T-helper 17 cell (primary cell): ENCODE measurements around the gene RHOT2. TPM values are rescaled to one million over a fixed set of nuclear protein-coding genes. Genes with fewer than 3 reads are reported as not detected.
A peak's percentile ranks its signal among the peaks of the same experiment; 100 is the strongest.

Source experiments
- ATAC-seq: fragments of 150-1000 bp; cut with Tn5 transposase; 2 replicates; pipeline ENCODE4 v1.10.0; 2021; ENCODE audit warnings: mild to moderate bottlenecking, moderate library complexity
- DNase-seq, 3 donors: peaks; one replicate each; pipeline versions ENCODE4 v3.0.0 to v3.0.0-alpha.2; 2020 to 2021
- H3K9me3 ChIP-seq: one replicate; pipeline ENCODE4 v1.7.0; 2013; ENCODE audit warnings: low read length, mild to moderate bottlenecking; ENCODE audit not compliant: control insufficient read depth, poor library complexity, severe bottlenecking
- H3K27ac Mint-ChIP-seq: one replicate; pipeline ENCODE4 v1.8.0; 2022; ENCODE audit warnings: mild to moderate bottlenecking, moderate library complexity, mixed read lengths
- H3K27me3 Mint-ChIP-seq: one replicate; pipeline ENCODE4 v1.8.0; 2022; ENCODE audit warnings: mixed read lengths
- H3K36me3 Mint-ChIP-seq: one replicate; pipeline ENCODE4 v1.8.0; 2022; ENCODE audit warnings: low read depth, mixed read lengths
- H3K4me1 Mint-ChIP-seq: one replicate; pipeline ENCODE4 v1.8.0; 2022; ENCODE audit warnings: mild to moderate bottlenecking, mixed read lengths
- H3K4me3 Mint-ChIP-seq: one replicate; pipeline ENCODE4 v1.8.0; 2022; ENCODE audit warnings: mild to moderate bottlenecking, moderate library complexity, mixed read lengths
- total RNA-seq, 4 donors: library from RNA in 2 of 4; stranded (reverse) in 2 of 4; gene quantifications; one replicate each; pipeline ENCODE4 v1.2.3 and lab custom pipeline; 2022 to 2026

RHOT2 gene
- total RNA-seq, 2 donors from 2014 or later, result 190 to 203 TPM

DNA sequence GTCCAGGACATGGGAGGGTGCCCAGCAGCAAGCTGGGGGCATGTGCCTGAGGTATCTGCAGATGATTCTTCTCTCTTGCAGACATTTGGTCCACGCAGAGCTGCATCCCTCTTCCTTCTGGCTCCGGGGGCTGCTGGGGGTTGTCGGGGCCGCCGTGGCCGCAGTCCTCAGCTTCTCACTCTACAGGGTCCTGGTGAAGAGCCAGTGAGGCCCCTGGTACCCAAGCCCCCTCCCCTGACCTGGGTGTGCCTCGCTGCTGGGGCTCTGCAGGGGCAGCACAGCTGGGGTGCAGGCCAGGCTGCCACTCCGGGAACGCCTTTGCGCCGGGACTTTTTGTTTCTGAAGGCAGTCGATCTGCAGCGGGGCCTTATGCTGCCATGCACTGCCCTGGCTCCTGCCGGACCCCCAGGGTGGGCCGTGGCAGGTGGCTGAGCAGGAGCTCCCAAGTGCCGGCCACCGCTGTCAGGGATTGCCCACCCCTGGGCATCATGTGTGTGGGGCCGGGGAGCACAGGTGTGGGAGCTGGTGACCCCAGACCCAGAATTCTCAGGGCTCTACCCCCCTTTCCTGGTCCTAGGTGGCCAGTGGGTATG is 5.6 kb downstream of the RHOT2 start:
- no peak overlapping the region for H3K4me3 Mint-ChIP-seq
- H3K36me3 Mint-ChIP-seq, result no peaks in the 10 kb centered on the region
- H3K9me3 ChIP-seq, result no peaks in the 10 kb centered on the region
- DNase-seq (no peak), ATAC-seq (no peak)
- no peak overlapping the region for H3K27ac Mint-ChIP-seq
- H3K4me1 Mint-ChIP-seq, result peaks cover 12% of the 10 kb centered on the region
- H3K27me3 Mint-ChIP-seq, result no peaks in the 10 kb centered on the region

DNA sequence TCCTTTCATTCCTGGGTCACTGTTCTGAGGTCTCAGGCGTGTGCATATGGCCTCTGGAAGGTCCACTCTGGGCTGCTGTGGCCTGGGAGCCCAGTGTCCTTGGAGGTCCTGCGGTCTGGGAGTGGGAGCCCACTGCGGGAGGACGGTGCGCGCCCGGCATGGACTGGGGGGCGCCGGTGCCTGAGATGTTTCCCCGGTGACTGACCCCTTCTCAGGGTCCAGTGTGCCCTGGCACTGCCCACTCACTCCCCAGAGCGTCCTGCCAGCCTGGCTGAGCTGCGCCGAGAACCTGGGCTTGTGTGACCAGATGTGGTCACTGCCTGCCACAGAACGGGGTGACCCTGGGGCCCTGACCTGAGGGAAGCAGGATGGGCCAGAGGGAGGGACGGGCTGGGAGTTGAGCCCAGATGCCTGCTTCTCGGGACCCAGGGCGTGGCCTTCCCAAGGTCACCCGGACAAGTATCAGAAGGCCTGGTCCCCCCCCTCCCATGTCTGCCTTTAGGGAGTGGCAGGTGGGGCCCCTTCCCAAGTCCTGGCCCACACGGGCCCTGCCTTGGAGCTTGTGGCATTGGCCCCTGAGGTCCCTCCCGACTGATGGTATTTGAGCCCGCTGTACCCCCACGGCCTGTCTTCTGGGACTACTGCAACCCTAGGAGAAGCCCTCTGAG is 6.4 kb downstream of the RHOT2 start:
- no peaks in the 10 kb centered on the region for H3K36me3 Mint-ChIP-seq
- peak overlapping the region; percentile 53 for H3K4me3 Mint-ChIP-seq
- H3K27me3 Mint-ChIP-seq, result no peaks in the 10 kb centered on the region
- DNase-seq, result no peak
- no peak for ATAC-seq
- H3K9me3 ChIP-seq, result no peaks in the 10 kb centered on the region
- H3K27ac Mint-ChIP-seq, result no peak overlapping the region
- H3K4me1 Mint-ChIP-seq, result peaks cover 9% of the 10 kb centered on the region

DNA sequence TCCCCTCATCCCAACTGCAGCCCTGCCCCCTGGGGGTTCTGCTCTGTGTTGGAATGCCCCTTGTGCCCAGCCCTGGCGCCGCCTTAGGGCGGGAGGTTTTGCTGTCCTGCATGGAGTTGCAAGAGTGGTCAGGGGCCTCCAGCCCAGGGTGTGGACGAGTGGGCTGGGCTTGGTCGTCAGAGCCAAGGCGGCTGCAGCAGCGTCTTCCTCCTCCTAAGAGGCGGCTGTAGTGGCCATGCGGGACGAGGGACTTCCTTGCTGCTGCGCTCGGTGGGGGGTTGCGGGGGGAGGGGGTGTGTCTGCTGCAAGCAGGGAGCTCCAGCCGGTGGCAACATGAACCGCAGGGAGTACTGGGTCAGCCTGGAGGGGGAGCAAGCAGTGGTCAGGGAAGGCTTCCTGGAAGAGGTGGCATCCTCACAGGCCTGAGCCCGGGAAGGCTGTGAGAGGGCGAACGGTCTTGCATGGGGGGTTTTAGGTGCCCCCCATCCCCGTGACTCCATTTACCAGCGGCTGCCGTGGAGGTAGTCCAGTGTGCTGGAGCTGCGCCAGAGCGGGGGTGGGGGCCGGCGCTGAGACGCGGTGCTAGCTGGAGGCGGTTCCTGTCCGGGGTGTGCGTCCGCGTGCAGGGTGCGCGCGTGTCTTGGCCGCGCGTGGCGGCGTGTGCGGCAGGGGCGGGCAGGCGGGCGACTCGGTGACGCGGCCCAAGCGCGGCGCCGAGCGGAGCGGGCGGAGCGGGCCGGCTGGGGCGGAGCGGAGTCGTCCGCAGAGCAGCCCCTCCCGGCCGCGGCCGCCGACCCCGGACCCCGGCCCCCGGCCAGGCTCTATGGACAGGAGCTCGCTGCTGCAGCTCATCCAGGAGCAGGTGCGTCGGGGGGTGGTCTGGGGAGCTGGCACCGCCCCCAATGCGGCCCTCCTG is 7.3 kb downstream of the RHOT2 start, which contains the start of gene RHBDL1:
Gene RHBDL1, plus strand, starts transcription at position 704 of the 916 bp plus-strand sequence. Its CDS starts 120 bp downstream, at position 824.
- Mint-ChIP-seq H3K27ac (no peak within 1 kb of the TSS), H3K27me3 (no peaks in the 10 kb centered on the region), H3K4me3 (peak within 1 kb of the TSS; percentile 53), H3K4me1 (peaks cover 11% of the 10 kb centered on the region), H3K36me3 (no peaks in the 10 kb centered on the region)
- H3K9me3 ChIP-seq, result no peaks in the 10 kb centered on the region
- ATAC-seq, result no peak
- DNase-seq, result no peak

DNA sequence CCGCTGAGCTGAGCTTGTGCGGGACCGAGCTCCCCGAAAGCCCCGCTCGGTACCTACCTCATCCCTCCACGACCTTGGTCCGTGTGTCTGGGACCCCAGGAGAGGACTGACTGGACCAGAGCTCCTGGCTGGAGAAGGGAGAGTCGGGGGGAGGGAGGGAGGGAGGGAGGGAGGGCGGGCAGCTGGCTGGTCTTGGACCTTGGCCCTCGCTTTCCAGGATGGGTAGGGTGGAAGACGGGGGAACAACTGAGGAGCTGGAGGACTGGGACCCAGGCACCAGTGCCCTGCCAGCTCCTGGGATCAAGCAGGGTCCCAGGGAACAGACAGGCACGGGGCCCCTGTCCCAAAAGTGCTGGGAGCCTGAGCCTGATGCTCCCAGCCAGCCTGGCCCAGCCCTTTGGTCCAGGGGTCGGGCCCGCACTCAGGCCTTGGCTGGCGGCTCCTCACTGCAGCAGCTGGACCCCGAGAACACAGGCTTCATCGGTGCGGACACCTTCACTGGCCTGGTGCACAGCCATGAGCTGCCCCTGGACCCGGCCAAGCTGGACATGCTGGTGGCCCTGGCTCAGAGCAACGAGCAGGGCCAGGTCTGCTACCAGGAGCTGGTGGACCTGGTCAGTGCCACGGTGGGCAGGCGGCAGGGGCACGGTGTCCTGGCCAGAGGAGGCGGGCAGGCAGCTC is 8.1 kb downstream of the RHOT2 start:
- H3K9me3 ChIP-seq, result no peaks in the 10 kb centered on the region
- ATAC-seq (no peak), DNase-seq (no peak)
- no peak overlapping the region for H3K27ac Mint-ChIP-seq
- H3K4me1 Mint-ChIP-seq, result peaks cover 11% of the 10 kb centered on the region
- H3K27me3 Mint-ChIP-seq, result no peaks in the 10 kb centered on the region
- H3K36me3 Mint-ChIP-seq, result no peaks in the 10 kb centered on the region
- H3K4me3 Mint-ChIP-seq, result no peak overlapping the region

DNA sequence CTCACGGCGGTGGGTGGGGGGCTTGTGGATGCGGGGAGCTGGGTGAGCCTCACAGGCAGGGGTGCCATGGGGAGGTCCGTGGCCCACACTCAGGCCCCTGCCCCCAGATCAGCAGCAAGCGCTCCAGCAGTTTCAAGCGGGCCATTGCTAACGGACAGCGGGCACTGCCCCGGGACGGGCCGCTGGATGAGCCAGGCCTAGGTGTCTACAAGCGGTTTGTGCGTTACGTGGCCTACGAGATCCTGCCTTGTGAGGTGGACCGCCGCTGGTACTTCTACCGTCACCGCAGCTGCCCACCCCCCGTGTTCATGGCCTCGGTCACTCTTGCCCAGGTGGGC is 8.6 kb downstream of the RHOT2 start:
- no peak overlapping the region for H3K4me3 Mint-ChIP-seq
- peaks cover 13% of the 10 kb centered on the region for H3K4me1 Mint-ChIP-seq
- H3K27me3 Mint-ChIP-seq, result no peaks in the 10 kb centered on the region
- H3K27ac Mint-ChIP-seq, result no peak overlapping the region
- no peak for ATAC-seq
- H3K36me3 Mint-ChIP-seq, result no peaks in the 10 kb centered on the region
- no peak for DNase-seq
- no peaks in the 10 kb centered on the region for H3K9me3 ChIP-seq

DNA sequence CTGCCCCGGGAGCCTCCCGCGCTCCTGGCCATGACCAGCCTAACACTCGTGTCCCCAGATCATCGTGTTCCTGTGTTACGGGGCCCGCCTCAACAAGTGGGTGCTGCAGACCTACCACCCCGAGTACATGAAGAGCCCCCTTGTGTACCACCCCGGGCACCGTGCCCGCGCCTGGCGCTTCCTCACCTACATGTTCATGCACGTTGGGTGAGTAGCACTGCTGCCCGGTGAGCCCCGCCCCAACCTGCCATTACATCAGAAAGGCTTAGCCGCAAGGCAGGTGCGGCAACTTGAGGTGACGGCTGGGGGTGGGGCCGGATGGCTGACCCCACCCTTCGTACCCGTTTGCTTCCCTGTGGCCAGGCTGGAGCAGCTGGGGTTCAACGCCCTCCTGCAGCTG is 9.0 kb downstream of the RHOT2 start:
- ATAC-seq, result no peak
- Mint-ChIP-seq H3K4me1 (peaks cover 16% of the 10 kb centered on the region), H3K4me3 (peak overlapping the region; percentile 80), H3K27ac (no peak overlapping the region), H3K36me3 (no peaks in the 10 kb centered on the region), H3K27me3 (no peaks in the 10 kb centered on the region)
- no peaks in the 10 kb centered on the region for H3K9me3 ChIP-seq
- DNase-seq, result peak in 1 of 3 donors; percentile 38

DNA sequence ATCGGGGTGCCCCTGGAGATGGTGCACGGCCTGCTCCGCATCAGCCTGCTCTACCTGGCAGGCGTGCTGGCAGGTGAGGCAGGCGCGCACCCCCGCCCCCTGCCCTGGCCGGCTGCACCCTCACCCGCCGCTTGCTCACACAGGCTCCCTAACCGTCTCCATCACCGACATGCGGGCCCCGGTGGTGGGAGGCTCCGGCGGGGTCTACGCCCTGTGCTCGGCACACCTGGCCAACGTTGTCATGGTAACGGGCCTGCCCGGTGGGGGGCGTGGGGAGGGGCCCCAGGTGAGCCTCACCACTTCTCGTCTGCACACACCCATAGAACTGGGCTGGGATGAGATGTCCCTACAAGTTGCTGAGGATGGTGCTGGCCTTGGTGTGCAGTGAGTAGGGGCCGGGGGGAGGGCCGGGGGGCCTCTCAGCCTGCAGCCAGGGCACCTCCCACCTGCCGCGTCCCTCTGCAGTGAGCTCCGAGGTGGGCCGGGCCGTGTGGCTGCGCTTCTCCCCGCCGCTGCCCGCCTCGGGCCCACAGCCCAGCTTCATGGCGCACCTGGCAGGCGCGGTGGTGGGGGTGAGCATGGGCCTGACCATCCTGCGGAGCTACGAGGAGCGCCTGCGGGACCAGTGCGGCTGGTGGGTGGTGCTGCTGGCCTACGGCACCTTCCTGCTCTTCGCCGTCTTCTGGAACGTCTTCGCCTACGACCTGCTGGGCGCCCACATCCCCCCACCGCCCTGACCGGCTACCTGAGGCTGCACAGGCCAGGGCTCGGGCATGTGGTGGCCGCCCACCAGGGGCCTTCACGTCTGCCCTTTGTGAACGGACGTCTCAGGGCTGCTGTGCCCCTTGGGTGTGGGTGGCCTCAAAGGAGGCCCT is 9.6 kb downstream of the RHOT2 start:
- ATAC-seq (no peak), DNase-seq (no peak)
- no peaks in the 10 kb centered on the region for H3K9me3 ChIP-seq
- peak overlapping the region; percentile 80 for H3K4me3 Mint-ChIP-seq
- H3K36me3 Mint-ChIP-seq, result no peaks in the 10 kb centered on the region
- H3K27ac Mint-ChIP-seq, result no peak overlapping the region
- H3K4me1 Mint-ChIP-seq, result peaks cover 20% of the 10 kb centered on the region
- no peaks in the 10 kb centered on the region for H3K27me3 Mint-ChIP-seq

DNA sequence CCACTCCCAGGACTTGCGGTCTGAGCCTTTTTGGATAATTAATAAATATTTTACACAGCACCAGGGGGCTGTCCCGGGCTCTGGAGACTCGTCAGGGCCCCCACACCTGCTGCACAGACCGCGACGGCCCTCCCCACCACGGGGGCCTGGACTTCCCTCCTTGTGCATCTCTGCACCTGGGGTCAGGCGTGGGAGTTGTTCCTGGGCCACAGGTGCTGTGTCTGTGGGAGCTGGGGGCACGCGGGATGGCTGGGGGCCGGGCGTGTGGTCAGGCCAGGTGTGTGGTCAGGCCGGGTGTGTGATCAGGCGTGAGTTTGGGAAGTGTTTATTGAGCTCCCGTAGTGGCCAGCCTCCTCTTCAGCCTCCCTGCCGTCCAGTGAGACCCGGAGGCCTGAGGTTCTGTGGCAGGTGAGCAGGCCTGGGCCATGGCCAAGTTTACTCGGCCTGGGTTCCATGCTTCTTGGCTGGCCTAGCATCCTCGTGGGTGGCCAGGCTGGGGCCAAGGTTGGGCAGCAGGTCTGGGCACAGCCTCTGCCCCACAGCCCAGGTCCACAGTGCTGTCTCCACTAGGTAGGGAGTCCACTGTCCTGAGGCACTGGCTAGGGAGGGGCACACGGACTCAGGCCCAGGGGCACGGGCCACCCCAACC is 10.4 kb downstream of the RHOT2 start:
- H3K36me3 Mint-ChIP-seq, result no peaks in the 10 kb centered on the region
- H3K27me3 Mint-ChIP-seq, result no peaks in the 10 kb centered on the region
- H3K4me3 Mint-ChIP-seq, result peak overlapping the region; percentile 76
- H3K27ac Mint-ChIP-seq, result peak overlapping the region; percentile 34
- ATAC-seq (no peak), DNase-seq (no peak)
- H3K4me1 Mint-ChIP-seq, result peaks cover 25% of the 10 kb centered on the region
- H3K9me3 ChIP-seq, result no peaks in the 10 kb centered on the region

DNA sequence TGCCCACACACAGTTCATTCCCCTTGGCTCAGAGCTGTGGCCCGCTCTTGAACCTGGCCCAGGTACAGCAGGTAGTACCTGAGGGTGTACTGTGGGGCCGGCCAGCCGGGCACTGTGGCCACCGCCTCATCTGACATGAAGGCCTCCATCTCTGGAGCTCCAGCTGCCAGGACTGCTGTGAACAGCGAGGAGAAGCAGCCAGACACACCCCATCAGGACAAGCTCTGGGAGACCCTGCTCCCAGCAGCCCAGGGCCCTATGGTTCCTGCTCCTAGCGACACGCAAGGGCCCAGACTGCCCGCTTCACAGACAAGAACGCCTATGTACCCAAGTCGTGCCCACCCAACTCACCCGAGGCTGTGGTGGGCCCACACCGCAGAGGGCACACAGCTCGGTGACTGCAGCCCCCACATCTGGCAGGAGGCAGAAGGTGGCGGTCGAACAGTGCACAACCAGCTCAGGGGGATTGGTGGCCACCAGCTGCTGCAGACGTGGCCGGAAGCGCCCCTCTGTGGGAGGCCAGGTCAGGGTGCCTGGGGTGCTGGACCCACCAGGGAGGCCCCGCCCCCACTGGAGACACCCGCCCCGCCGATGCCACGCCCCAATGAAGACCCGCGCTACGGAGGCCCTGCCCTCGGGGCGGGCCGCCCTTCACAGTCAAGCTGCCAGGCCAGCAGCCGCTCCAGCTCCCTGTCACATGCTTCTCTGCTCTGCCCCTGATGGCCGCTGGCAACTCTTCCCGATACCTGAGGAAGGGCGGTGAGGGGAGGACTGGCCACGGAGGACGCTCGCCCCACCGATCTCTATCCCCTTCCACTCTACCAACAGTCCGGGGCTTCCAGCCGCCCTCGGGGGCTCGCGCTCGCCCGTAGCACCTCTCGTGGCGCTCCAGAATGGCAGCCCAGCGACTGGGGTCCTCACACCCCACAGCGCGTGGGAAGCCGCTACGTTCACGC is 11.2 kb downstream of the RHOT2 start:
- H3K9me3 ChIP-seq, result no peaks in the 10 kb centered on the region
- no peaks in the 10 kb centered on the region for H3K36me3 Mint-ChIP-seq
- ATAC-seq (no peak), DNase-seq (peak in 2 of 3 donors; percentile 50 to 53)
- H3K4me3 Mint-ChIP-seq, result peak overlapping the region; percentile 82
- H3K4me1 Mint-ChIP-seq, result peaks cover 26% of the 10 kb centered on the region
- H3K27me3 Mint-ChIP-seq, result no peaks in the 10 kb centered on the region
- H3K27ac Mint-ChIP-seq, result peak overlapping the region; percentile 34

DNA sequence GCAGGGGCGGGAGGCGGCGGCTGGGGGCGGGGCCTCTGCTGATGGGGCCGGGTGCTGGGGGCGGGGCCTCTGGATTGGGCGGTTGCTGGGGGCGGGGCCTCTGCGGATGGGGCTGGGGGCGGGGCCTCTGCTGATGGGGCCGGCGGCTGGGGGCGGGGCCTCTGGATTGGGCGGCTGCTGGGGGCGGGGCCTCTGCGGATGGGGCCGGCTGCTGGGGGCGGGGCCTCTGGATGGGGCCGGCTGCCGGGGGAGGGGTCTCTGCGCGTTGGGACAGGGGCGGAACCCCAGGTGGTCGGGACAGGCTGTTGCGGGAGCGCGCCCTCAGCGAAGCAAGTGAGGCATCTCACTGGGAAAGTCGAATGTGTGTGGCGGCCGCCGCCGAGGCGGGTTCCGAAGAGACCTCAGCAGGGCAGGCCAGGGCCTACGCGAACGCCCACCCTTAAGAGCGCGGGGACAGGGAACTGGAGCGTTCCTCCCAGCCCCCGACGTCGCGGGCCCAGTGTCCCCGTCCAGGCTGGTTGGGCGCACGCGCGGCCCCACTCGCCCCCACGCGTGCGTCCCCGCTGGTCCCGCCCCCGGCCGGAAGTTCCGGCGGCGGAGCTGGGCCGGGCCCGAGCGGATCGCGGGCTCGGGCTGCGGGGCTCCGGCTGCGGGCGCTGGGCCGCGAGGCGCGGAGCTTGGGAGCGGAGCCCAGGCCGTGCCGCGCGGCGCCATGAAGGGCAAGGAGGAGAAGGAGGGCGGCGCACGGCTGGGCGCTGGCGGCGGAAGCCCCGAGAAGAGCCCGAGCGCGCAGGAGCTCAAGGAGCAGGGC is 12.1 kb downstream of the RHOT2 start, which contains the start of gene STUB1:
Gene STUB1, plus strand, starts transcription at position 597 of the 811 bp plus-strand sequence. Its CDS starts 116 bp downstream, at position 713.
- Mint-ChIP-seq H3K4me3 (peak within 1 kb of the TSS; percentile 83), H3K4me1 (peaks cover 22% of the 10 kb centered on the region), H3K27ac (peak within 1 kb of the TSS; percentile 37), H3K27me3 (no peaks in the 10 kb centered on the region), H3K36me3 (no peaks in the 10 kb centered on the region)
- H3K9me3 ChIP-seq, result no peaks in the 10 kb centered on the region
- DNase-seq (peak; percentile 76 to 89 (median 89)), ATAC-seq (peak; percentile 55)
